Neuron (in vitro differentiated cells): ENCODE data around the gene ZBTB38.

Experiments
- H2AFZ ChIP-seq: one replicate; pipeline ENCODE4 v1.6.1; 2013; ENCODE audit warnings: low read depth, mild to moderate bottlenecking, inconsistent platforms, low read length, moderate library complexity
- H3K27me3 ChIP-seq: one replicate; pipeline ENCODE4 v1.6.1; 2013; ENCODE audit warnings: low read length; ENCODE audit not compliant: insufficient read depth
- H3K36me3 ChIP-seq: one replicate; pipeline ENCODE4 v1.6.1; 2013; ENCODE audit warnings: low read length; ENCODE audit not compliant: insufficient read depth
- H3K4me1 ChIP-seq: one replicate; pipeline ENCODE4 v1.6.1; 2013; ENCODE audit warnings: low read length; ENCODE audit not compliant: insufficient read depth
- H3K4me3 ChIP-seq: 2 replicates; pipeline ENCODE4 v1.5.1; 2013; ENCODE audit warnings: mild to moderate bottlenecking, low read length, moderate library complexity
- H3K9me3 ChIP-seq: one replicate; pipeline ENCODE4 v1.6.1; 2013; ENCODE audit warnings: low read length

ZBTB38 gene

DNA sequence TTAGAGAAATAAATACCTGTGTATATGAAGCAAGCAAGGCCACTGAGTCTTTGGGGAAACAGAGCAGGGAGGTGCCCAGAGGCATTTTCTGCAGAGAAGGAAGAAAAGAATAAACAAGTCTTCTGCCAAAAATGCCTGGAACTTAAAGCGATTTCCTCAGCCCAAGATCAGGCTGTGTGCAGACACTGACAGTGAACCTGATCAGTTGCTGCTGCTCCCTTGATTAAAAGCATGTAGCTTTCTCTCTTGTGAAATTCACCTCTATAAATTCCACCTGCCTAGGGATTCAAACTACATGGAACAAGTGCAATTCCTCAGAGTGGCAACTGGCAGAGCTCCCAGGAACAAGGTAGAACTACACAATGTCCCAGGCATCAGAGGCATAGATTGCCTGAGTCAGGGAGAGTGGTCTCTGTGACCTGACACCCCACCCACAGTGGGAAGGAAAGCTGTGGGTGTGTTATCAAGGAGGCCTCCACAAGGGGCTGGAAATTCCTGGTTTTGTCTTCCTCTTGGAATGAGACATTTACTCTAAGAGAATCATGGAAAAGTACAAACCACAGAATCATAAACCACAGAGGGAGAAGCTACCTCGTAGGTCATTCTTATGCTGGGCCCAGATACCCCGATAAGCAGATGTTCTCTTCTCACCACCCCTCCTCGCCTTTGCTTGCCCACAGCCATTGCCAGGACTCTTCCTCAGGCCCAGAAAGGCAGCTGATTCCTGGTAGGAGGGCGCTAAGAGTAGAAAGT lies 1.8 kb upstream of the ZBTB38 start:
- H3K27me3 ChIP-seq: no peaks in the 10 kb centered on the region
- H3K36me3 ChIP-seq: no peaks in the 10 kb centered on the region
- H3K9me3 ChIP-seq: no peaks in the 10 kb centered on the region
- H2AFZ ChIP-seq: peak overlapping the region; percentile 5
- H3K4me1 ChIP-seq: peaks cover 26% of the 10 kb centered on the region
- no peak overlapping the region for H3K4me3 ChIP-seq

DNA sequence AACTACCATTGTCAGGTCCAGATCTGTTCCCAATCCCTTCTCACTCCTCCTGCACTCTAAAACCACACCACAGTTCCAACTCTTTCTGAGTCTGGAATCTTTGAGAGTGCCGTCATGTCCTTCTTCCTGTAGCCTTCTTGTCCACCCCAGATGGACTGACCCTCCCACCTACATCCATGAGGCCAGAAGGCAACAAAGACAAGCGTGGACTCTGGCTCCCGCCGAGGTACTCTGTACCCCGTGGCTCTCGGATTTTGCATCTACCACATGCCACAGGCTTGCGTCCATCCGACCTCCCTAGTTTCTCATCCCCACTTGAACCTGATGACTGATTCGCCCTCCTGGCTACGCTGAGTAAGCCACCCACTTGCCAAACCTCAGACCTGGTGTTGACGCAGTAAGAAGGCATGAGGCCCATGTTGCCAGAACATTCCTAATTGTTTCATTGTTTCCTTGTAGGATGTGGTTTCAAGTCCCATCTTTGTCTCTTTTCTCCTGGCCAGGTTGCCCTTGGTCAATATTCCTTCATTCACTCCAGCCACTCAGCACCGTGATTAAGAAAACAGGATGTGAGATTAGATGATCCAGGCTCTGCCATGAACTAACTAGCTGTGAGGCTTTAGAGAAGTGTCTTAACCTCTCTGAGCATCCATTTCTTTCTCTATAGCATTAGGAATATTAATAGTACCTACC lies 1.1 kb upstream of the ZBTB38 start:
- peaks cover 26% of the 10 kb centered on the region for H3K4me1 ChIP-seq
- H2AFZ ChIP-seq: no peak overlapping the region
- no peak overlapping the region for H3K4me3 ChIP-seq
- H3K9me3 ChIP-seq: no peaks in the 10 kb centered on the region
- no peaks in the 10 kb centered on the region for H3K27me3 ChIP-seq
- no peaks in the 10 kb centered on the region for H3K36me3 ChIP-seq

DNA sequence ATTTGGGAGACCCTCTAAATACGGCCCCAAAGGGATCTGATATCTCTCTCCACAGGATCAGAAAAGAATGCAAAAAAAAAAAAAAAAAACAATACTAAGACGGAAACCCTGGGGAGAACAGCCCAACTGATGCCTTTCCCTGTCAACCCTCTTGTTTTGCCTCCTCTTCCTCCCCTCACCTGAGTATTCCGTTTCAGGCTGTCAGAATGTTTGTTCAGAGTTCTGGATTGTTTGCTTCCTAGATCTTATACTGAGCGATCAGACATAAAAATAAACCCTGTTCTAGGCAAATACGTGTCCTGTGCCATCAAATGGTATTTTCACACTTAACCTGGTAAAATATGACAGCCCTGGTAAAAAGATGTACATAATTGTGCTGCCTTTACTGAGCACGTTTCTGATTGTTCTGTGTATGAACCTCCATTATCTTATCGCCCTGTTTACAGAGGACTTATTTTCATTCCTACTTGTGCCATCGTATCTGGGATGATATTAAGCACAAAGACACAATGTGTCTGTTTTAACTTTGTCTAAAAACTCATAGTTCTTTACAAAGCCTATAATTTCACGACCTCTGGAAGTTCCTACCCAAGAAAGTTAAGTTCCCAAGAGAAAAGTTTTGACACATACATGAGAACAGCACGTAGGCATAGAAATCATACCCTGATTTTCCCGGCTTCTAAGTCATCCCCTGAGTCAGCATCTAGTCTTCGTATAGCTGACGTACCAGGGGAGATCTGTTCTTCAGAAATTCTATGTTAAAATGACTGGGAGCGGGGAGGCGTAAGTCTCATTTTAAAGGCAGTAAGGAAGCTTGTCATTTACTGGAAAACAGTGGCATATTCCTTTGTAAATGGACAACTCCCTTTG lies 856 bp downstream of the ZBTB38 start:
- Histone ChIP-seq H3K36me3 (no peaks in the 10 kb centered on the region), H3K4me1 (peaks cover 28% of the 10 kb centered on the region), H3K9me3 (no peaks in the 10 kb centered on the region), H2AFZ (peak overlapping the region; percentile 78), H3K27me3 (no peaks in the 10 kb centered on the region), H3K4me3 (peak overlapping the region; percentile 37)

DNA sequence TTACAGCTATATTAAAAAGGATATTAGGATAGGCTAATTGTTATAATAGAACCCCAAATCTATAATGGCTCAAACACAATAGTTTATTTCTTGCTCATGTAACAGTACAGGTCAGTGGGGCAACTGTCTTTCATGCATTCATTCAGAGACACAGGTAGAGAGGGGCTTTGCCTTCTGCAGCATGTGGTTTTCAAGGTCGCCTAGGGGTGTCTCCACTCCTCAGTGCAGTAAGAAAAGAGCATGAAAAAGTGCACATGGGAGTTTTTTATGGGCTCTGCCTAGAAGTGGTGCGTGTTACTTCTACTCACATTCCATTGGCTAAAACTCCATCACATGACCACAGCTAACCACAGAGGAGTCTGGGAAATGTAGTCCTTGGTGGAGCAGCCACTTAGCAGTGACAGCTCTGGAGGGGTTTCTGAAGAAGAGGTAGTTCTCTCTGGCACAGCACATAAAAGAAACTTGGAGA lies 1.8 kb downstream of the ZBTB38 start:
- Histone ChIP-seq H3K9me3 (no peaks in the 10 kb centered on the region), H3K27me3 (no peaks in the 10 kb centered on the region), H2AFZ (no peak overlapping the region), H3K36me3 (no peaks in the 10 kb centered on the region), H3K4me1 (peaks cover 30% of the 10 kb centered on the region), H3K4me3 (no peak overlapping the region)

DNA sequence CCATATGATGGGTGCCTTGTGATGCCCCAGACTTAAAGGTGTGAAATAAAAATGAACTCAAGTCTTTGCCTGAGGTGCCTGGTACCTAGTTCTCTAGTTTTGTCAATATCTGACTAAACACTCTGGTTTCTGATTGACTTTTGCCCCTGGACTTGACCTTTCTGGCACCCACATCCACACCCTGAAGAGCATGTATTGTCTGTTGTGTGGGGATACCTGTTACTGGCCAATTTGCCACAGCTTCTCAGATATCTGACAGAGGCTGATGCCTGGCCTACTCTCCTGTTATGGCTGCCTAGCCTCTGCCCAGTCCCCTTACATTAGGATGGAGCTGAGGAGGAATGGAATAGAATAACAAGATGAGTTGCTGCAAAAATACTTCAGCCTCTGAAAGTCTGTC lies 3.6 kb downstream of the ZBTB38 start:
- no peak overlapping the region for H2AFZ ChIP-seq
- peaks cover 23% of the 10 kb centered on the region for H3K4me1 ChIP-seq
- H3K36me3 ChIP-seq: no peaks in the 10 kb centered on the region
- no peaks in the 10 kb centered on the region for H3K27me3 ChIP-seq
- H3K4me3 ChIP-seq: no peak overlapping the region
- peaks cover 4% of the 10 kb centered on the region for H3K9me3 ChIP-seq

DNA sequence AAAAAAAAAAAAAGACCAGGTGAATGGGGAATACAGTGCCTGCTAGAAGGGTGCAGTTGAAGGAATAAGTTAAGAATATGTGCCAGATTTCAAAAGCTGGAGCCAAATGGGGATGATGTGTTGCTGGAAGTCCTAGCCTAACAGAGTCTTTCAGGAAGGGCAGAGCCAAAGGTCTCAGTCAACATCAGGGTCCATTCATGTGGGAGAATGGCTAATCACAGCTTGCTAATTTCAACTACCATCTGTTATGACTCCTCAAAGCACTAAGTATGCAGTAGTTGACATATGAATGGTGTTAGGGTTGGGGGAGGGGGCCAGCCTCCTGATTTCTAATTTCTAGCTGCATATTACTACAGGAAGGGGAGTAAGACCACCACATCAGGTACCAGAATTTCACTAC lies 4.4 kb downstream of the ZBTB38 start:
- Histone ChIP-seq H3K27me3 (no peaks in the 10 kb centered on the region), H3K9me3 (peaks cover 4% of the 10 kb centered on the region), H3K4me1 (peaks cover 22% of the 10 kb centered on the region), H3K4me3 (no peak overlapping the region), H2AFZ (no peak overlapping the region), H3K36me3 (no peaks in the 10 kb centered on the region)

DNA sequence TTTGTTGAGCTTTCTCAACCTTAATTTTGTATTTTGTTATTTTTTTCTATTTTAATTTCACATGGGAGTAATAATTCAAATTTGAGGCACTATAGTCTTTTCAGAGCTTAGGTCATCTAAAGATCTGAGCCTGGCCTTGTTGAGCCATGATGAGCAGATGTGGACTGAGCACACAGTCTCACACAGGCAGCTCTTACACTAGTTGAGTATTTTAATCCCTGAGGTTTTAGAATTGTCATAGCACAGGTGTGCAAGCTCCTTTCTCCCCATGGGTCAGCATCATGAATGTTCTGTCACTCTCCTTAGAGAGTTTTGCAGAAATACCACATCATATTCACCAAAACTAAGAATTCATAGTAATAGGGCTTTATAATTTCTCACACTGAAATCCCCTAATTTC lies 4.9 kb downstream of the ZBTB38 start:
- peaks cover 16% of the 10 kb centered on the region for H3K4me1 ChIP-seq
- no peaks in the 10 kb centered on the region for H3K36me3 ChIP-seq
- no peaks in the 10 kb centered on the region for H3K27me3 ChIP-seq
- H2AFZ ChIP-seq: no peak overlapping the region
- H3K4me3 ChIP-seq: no peak overlapping the region
- H3K9me3 ChIP-seq: peaks cover 4% of the 10 kb centered on the region

DNA sequence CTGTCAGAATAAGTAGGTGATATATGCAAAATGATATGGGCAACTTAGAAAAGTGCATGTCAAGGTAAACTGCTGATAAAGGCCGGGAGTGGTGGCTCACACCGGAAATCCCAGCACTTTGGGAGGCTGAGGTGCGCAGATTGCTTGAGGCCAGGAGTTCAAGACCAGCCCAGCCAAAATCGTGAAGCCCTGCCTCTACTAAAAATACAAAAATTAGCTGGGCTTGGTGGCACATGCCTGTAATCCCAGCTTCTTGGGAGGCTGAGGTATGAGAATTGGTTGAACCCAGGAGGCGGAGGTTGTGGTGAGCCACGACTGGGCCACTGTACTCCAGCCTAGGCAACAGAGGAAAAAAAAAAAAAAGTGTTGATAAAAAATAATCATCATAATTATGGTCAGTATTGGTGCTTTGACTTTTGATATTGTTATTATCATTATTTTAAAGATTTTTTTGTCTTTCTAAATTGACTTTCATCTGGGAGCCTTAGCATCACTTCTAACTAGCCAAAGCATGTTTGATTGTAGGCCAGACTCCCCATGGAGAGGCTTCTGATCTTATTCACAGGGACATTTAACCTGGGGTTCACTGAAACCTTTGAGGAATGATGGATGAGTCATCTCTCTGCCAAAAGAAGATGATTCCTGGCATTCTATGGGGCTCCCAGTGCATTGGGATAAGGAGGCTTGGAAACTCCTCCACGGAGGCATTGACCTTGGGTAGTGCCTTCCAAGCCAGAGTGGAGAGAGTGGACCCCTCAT lies 5.6 kb downstream of the ZBTB38 start:
- H2AFZ ChIP-seq: no peak overlapping the region
- peaks cover 9% of the 10 kb centered on the region for H3K4me1 ChIP-seq
- H3K36me3 ChIP-seq: no peaks in the 10 kb centered on the region
- H3K27me3 ChIP-seq: no peaks in the 10 kb centered on the region
- H3K4me3 ChIP-seq: no peak overlapping the region
- peaks cover 4% of the 10 kb centered on the region for H3K9me3 ChIP-seq

DNA sequence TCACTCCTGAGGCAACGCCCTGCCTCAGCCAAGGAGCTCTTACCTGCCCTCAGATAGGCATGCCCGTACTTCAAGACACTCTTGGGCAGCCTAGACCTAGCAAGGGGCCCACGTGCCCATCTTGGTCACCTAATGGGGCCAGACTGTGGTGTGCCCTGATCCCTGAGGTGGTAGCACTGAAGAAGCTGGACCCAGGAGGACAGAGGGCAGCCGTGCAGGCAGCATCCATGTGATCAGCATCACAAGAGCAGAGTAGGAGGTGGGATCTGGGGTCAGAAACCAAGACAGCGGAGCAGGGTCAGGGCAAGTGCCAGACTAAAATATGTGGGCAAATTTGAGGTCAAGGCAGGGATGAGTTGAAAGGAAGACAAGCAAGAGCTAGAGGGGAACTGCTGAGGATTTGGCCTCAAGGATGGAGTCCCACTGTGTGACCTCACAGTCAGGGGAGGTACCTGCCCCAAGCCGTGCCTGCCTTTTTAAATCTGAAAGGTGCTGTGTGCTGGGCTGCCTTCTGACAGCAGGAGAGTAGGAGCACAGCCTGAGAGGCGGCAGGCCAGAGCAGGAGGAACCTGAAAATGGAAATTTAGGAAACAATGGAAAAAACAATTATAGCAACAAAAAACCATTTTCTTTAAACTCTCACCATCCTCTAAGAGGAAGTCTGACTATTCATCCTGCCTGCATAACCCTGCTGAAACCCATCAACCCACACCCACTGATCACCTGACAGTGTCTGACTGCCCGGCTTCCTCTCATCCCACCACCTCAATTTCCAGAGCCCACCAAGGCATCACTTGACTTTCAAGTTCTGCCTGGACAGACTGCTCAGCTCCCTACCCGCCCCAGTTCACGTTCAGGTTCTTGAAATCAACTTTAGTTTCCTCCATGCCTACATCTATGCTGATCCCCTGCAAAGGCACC lies 7.3 kb downstream of the ZBTB38 start:
- H3K27me3 ChIP-seq: no peaks in the 10 kb centered on the region
- peaks cover 4% of the 10 kb centered on the region for H3K4me1 ChIP-seq
- H2AFZ ChIP-seq: no peak overlapping the region
- no peak overlapping the region for H3K4me3 ChIP-seq
- peaks cover 4% of the 10 kb centered on the region for H3K9me3 ChIP-seq
- no peaks in the 10 kb centered on the region for H3K36me3 ChIP-seq

DNA sequence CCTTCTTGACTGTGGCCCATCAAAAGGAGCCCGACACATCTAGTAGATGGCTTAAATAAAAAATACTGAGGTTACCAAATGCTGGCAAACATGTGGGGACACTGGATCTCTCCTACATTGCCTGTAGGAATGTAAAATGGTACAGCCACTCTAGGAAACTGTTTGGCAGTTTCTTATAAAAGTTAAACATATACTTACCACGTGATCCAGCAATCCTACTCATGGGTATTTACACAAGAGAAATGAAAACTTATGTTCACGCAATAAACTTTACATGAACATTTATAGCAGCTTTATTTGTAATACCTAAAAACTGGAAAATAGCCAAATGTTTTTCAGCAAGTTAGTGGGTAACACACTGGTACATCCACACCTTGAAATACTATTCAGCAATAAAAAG lies 9.1 kb downstream of the ZBTB38 start:
- H3K9me3 ChIP-seq: peaks cover 4% of the 10 kb centered on the region
- H3K4me3 ChIP-seq: no peak overlapping the region
- H3K27me3 ChIP-seq: no peaks in the 10 kb centered on the region
- peaks cover 4% of the 10 kb centered on the region for H3K4me1 ChIP-seq
- H3K36me3 ChIP-seq: peaks cover 6% of the 10 kb centered on the region
- no peak overlapping the region for H2AFZ ChIP-seq

DNA sequence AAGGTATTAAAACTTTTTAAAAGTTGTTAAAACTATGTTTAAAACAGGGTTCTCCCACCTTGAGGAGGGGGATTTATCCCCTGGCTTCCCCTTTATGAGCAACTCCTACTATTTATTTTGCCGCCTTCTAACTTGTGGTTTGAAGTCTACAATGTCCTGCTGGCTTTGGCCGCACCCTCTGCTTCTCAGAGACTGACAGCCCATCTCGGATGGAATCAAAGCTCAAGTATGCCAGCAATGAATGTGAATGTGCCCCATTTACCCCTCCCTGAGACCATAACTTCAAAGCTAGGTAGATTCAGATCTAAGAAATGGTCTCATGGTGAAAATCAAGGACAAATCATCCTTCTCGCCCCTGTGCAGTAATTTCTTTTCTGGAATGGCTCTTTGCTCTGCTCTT lies 10.3 kb downstream of the ZBTB38 start:
- Histone ChIP-seq H3K4me3 (no peak overlapping the region), H3K4me1 (peaks cover 4% of the 10 kb centered on the region), H3K27me3 (no peaks in the 10 kb centered on the region), H3K9me3 (peaks cover 4% of the 10 kb centered on the region), H2AFZ (no peak overlapping the region), H3K36me3 (peaks cover 6% of the 10 kb centered on the region)
